GM23338 (cell line): ENCODE data around the gene CCDC127.
"Not testable (repeated sequence)": the region's sequence is repeated elsewhere in the genome, so short reads cannot be mapped to it uniquely, and the experiment has no call there.

Experiments used
- EZH2 ChIP-seq: fragments of 200-600 bp; sonication (generic); IDR thresholded peaks from one replicate; pipeline ENCODE4 v1.8.0; 2017; ENCODE audit warnings: antibody characterized with exemption, mild to moderate bottlenecking, low read depth; ENCODE audit not compliant: unreplicated experiment
- EZH2phosphoT487 ChIP-seq: fragments of 200-600 bp; sonication (generic); IDR thresholded peaks from one replicate; pipeline ENCODE4 v1.8.1; 2018; ENCODE audit warnings: antibody characterized with exemption; ENCODE audit not compliant: unreplicated experiment
- POLR2AphosphoS5 ChIP-seq: IDR thresholded peaks from 2 replicates; pipeline ENCODE4 v1.6.1; 2016; ENCODE audit warnings: antibody characterized with exemption, low read depth
- TF ChIP-seq, protein P1 (sequence below), 2 experiments: fragments of 200-600 bp in 1 of 2; sonication (generic) in 1 of 2; conservative IDR thresholded peaks; 2 replicates each; pipeline versions ENCODE4 v1.5.1 to v1.6.1; 2016 to 2017; ENCODE audit warnings: antibody characterized with exemption in 2 of 2, low read depth in 2 of 2, mild to moderate bottlenecking in 2 of 2, moderate library complexity in 1 of 2

- not testable (repeated sequence) for TF ChIP-seq POLR2AphosphoS5, EZH2, EZH2phosphoT487
- TF ChIP-seq, protein P1, sequence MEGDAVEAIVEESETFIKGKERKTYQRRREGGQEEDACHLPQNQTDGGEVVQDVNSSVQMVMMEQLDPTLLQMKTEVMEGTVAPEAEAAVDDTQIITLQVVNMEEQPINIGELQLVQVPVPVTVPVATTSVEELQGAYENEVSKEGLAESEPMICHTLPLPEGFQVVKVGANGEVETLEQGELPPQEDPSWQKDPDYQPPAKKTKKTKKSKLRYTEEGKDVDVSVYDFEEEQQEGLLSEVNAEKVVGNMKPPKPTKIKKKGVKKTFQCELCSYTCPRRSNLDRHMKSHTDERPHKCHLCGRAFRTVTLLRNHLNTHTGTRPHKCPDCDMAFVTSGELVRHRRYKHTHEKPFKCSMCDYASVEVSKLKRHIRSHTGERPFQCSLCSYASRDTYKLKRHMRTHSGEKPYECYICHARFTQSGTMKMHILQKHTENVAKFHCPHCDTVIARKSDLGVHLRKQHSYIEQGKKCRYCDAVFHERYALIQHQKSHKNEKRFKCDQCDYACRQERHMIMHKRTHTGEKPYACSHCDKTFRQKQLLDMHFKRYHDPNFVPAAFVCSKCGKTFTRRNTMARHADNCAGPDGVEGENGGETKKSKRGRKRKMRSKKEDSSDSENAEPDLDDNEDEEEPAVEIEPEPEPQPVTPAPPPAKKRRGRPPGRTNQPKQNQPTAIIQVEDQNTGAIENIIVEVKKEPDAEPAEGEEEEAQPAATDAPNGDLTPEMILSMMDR (conservative IDR thresholded peaks at IDR 0.05; ENCODE audit: low read depth in 2 of 2), result not testable (repeated sequence)
These were observed 17.6 kb upstream of the CCDC127 start for GRCh38 chr5:235527-235926.
